KOPT-K1 (cell line): Measurements from ENCODE around the gene PRODH2.

Experiments used
- H3K27ac ChIP-seq: fragments of 200-600 bp; sonication (generic); 2 replicates; pipeline ENCODE4 v1.5.1; 2016; ENCODE audit warnings: antibody characterized with exemption, mild to moderate bottlenecking, low read depth, low read length; ENCODE audit not compliant: poor library complexity, severe bottlenecking
- H3K36me3 ChIP-seq: fragments of 200-600 bp; sonication (generic); 2 replicates; pipeline ENCODE4 v1.5.1; 2017; ENCODE audit warnings: antibody characterized with exemption, mild to moderate bottlenecking, low read length, moderate library complexity; ENCODE audit not compliant: insufficient read depth
- H3K9me3 ChIP-seq: fragments of 200-600 bp; sonication (generic); 2 replicates; pipeline ENCODE4 v1.5.1; 2017; ENCODE audit warnings: antibody characterized with exemption, low read length, mild to moderate bottlenecking; ENCODE audit not compliant: insufficient read depth, poor library complexity, severe bottlenecking

PRODH2 gene

GRCh38 chr19:35791814-35792279 is 20.8 kb downstream of the PRODH2 start:
- no peaks in the 10 kb centered on the region for H3K9me3 ChIP-seq
- H3K27ac ChIP-seq: no peak overlapping the region
- H3K36me3 ChIP-seq: peaks cover 11% of the 10 kb centered on the region

GRCh38 chr19:35790981-35791813 is 21.4 kb downstream of the PRODH2 start:
- H3K9me3 ChIP-seq: no peaks in the 10 kb centered on the region
- no peak overlapping the region for H3K27ac ChIP-seq
- peaks cover 17% of the 10 kb centered on the region for H3K36me3 ChIP-seq

GRCh38 chr19:35789978-35790944 is 22.4 kb downstream of the PRODH2 start:
- peaks cover 26% of the 10 kb centered on the region for H3K36me3 ChIP-seq
- H3K27ac ChIP-seq: no peak overlapping the region
- H3K9me3 ChIP-seq: no peaks in the 10 kb centered on the region

- H3K27ac ChIP-seq: no peak overlapping the region
- H3K9me3 ChIP-seq: no peaks in the 10 kb centered on the region
- H3K36me3 ChIP-seq: peaks cover 32% of the 10 kb centered on the region
These were observed 23.3 kb downstream of the PRODH2 start for GRCh38 chr19:35789195-35789977.

- Histone ChIP-seq H3K36me3 (peaks cover 42% of the 10 kb centered on the region), H3K27ac (no peak overlapping the region), H3K9me3 (no peaks in the 10 kb centered on the region)
These were observed 24.3 kb downstream of the PRODH2 start for GRCh38 chr19:35788205-35788960.

GRCh38 chr19:35787227-35787799 is 25.3 kb downstream of the PRODH2 start:
- no peaks in the 10 kb centered on the region for H3K9me3 ChIP-seq
- peaks cover 52% of the 10 kb centered on the region for H3K36me3 ChIP-seq
- no peak overlapping the region for H3K27ac ChIP-seq

GRCh38 chr19:35786299-35787160 is 26.1 kb downstream of the PRODH2 start:
- no peak overlapping the region for H3K27ac ChIP-seq
- peaks cover 60% of the 10 kb centered on the region for H3K36me3 ChIP-seq
- H3K9me3 ChIP-seq: no peaks in the 10 kb centered on the region

- H3K9me3 ChIP-seq: no peaks in the 10 kb centered on the region
- no peak overlapping the region for H3K27ac ChIP-seq
- peaks cover 73% of the 10 kb centered on the region for H3K36me3 ChIP-seq
These were observed 27.4 kb downstream of the PRODH2 start for GRCh38 chr19:35785339-35785627.

GRCh38 chr19:35784503-35785338 is 27.9 kb downstream of the PRODH2 start:
- Histone ChIP-seq H3K9me3 (no peaks in the 10 kb centered on the region), H3K27ac (no peak overlapping the region), H3K36me3 (peaks cover 78% of the 10 kb centered on the region)

GRCh38 chr19:35783469-35784434 is 28.9 kb downstream of the PRODH2 start:
- Histone ChIP-seq H3K27ac (no peak overlapping the region), H3K9me3 (no peaks in the 10 kb centered on the region), H3K36me3 (peaks cover 88% of the 10 kb centered on the region)

GRCh38 chr19:35782589-35782988 is 30.1 kb downstream of the PRODH2 start:
- H3K9me3 ChIP-seq: no peaks in the 10 kb centered on the region
- H3K36me3 ChIP-seq: peaks cover 96% of the 10 kb centered on the region
- H3K27ac ChIP-seq: no peak overlapping the region

- H3K9me3 ChIP-seq: no peaks in the 10 kb centered on the region
- no peak overlapping the region for H3K27ac ChIP-seq
- peaks cover 93% of the 10 kb centered on the region for H3K36me3 ChIP-seq
These were observed 31.0 kb downstream of the PRODH2 start for GRCh38 chr19:35781650-35782049.
